DMS 273 (cell line): ENCODE results near the gene TARM1.

Experiments
- DNase-seq: peaks from one replicate; lab custom pipeline; 2025; ENCODE audit not compliant: unreplicated experiment; lab: John Stamatoyannopoulos, UW

The TARM1 gene

DNA sequence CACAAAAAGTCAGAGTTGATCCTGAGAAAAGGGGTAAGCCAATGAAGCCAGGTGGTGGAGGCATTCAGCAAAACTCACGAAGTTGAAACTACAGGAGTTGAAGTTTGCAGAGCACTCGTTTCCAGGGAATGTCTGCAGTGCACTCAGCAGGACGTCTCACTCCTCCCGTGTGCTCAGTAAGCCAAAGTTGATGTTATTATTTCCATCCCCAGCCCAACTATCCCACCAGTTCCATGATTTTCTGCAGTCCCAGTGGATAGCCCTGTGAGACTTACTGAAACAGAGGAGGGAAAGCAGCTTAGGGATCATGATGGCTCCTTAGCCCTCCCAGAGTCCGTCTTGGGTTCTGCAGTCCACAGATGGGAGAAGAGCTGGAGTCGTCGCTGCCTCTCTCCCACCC lies at the start of gene TARM1:
Gene TARM1, minus strand, starts transcription at position 334 of the 400 bp plus-strand sequence. Its CDS starts 25 bp downstream, at position 309.
- no peak for DNase-seq

DNA sequence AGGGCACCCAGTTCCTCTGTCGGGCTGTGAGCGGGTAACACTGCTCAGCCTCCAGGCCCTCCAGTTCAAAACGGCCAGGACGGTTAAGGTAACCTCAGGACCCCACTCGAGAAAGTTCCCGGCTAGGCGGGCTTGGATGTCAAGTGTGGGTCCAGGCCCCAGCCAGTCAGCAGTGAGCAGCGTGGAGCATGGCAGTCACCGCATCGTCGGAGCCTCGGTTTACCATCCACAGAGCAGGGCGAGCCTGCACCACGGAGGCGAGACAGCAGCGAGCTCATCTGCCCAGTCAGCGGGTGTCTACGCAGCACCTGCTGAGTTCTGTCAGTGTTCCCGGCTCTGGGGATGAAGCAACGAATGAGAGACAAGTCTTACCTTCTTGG lies 48.4 kb upstream of the TARM1 start:
- DNase-seq: no peak

DNA sequence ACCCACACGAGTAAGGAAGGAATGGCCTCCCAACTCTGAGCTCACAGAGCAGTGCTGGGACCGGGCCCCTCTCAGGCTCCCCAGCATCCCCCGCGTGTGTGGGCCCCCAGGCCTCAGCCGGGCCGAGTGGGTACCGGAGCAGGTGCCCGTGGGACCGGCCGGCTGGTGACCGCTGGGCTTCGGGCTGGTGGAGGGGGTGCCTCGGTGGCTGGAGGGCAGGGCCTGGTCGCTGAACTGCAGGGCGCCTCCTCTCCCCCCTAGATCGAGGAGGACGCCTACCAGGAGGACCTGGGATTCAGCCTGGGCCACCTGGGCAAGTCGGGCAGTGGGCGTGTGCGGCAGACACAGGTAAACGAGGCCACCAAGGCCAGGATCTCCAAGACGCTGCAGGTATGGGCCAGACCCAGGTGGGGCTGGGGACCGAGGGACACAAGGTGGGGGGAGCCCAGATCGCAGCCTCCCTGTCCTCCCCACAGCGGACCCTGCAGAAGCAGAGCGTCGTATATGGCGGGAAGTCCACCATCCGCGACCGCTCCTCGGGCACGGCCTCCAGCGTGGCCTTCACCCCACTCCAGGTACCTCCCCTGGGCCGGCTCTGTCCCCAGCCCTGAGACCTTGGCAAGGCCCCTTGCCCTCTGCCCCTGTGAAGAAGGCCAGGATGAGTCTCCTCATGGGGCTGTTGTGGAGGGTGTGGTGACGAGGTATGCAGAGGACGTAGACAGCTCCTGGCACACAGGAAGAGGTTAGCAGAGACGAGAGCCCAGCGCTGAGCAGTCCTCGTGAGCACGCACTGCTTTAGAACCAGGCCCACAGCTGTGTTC lies 47.8 kb upstream of the TARM1 start:
- no peak for DNase-seq

DNA sequence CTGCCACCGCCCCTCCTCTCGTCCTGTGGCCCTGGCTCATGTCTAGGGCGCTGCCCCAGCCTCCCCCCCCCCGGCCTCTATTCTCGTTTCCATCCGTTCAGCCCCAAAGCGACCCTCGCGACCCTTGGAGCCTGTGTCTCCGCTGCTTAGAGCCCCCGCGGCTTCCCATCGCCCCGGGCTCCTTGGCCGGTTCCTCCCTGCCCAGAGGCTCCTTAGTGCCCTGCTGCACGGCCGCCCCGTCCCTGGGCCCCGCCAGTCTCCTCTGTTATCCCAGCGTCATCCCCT lies 47.2 kb upstream of the TARM1 start:
- no peak for DNase-seq

DNA sequence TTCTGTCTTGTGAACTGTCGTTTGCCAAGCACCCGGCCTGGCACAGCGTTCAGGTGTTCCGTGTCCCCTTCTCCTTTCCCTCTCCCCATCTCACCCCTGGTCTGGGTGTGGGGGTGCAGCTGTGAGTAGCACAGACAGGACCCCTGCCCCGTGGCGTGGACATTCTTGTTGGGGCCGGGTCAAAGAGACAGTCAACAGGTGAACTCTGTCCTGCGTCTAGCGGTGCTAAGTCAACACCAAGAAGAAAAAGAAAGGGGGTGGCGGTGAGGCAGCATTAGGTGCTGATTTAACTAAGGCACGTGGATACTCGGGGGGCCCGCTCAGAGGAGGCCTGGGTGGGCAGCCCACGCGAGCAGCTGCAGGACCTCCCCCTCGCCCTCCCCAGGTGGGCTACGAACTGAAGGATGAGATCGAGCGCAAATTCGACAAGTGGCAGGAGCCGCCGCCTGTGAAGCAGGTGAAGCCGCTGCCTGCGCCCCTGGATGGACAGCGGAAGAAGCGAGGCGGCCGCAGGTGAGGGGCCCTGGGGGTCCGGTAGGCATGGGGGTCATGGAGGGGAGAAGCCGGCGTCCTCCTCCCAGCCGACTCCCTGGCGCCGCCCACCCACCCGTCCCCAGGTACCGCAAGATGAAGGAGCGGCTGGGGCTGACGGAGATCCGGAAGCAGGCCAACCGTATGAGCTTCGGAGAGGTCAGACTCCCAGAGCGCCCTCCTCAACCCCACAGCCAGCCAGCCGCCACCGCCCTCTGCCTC lies 46.7 kb upstream of the TARM1 start:
- DNase-seq: no peak

DNA sequence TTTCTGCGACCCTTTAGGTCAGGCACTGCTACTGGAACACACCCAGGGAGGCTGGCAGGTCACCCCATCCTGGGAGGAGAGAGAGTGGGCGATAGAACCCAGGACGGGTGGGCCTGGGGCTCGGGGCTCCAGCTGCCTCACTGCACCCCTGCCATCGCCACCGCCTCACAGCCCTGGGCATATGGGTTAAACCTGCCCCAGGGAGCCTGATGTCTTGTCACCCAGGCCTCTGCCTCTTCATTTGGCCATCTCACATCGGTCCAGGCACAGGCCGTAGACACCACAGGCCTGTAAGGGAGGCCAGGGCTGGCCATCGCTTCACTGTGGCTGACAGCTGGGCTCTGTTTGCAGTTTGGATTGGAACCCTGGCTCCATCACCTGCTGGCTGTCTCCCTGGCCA lies 44.5 kb upstream of the TARM1 start:
- no peak for DNase-seq

DNA sequence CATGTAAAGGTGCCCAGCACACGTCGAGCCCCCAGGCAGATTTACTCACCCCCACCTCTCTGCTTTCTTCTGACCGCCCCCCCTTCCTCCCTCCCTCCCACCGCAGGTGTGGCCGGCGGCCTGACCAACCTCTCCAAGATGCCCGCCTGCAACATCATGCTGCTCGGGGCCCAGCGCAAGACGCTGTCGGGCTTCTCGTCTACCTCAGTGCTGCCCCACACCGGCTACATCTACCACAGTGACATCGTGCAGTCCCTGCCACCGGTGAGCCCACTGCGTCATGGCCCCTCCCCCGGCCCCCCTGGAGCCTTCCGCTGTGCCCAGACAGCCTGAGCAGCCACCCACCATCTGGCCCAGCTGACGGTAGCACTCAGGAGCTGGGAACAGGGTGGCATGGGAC lies 43.2 kb upstream of the TARM1 start:
- no peak for DNase-seq

DNA sequence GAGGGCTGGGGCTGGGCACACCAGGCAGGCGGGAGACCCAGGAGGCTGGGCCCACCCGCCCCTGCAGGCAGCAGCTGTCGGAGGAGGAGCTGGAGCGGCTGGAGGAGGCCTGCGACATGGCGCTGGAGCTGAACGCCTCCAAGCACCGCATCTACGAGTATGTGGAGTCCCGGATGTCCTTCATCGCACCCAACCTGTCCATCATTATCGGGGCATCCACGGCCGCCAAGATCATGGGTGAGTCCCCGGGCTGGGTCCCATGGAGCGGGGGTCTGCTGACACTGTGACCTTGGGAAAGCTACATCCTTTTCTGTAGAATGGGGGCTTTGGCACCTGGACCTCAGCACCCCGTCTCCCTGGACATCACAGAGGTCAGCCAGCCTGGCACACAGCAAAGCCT lies 42.5 kb upstream of the TARM1 start:
- DNase-seq: no peak

DNA sequence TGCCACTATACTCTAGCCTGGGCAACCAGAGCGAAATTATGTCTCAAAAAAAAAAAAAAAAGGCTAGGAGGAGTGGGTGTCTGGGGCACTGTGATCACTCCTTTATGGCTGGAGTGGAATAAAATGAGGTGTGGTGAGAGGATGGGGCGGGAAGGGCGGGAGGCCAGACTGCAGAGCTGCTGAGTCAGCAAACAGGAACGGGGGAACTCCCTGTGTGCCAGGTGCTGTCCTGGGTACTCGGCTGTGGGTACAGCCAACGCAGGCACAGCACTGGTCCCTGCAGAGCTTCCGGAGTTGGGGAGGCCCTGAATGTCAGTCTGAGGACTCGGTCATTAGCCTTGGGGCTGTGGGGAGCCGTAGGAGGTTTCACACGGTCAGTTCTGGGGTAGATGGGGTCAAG lies 40.1 kb upstream of the TARM1 start:
- no peak for DNase-seq

DNA sequence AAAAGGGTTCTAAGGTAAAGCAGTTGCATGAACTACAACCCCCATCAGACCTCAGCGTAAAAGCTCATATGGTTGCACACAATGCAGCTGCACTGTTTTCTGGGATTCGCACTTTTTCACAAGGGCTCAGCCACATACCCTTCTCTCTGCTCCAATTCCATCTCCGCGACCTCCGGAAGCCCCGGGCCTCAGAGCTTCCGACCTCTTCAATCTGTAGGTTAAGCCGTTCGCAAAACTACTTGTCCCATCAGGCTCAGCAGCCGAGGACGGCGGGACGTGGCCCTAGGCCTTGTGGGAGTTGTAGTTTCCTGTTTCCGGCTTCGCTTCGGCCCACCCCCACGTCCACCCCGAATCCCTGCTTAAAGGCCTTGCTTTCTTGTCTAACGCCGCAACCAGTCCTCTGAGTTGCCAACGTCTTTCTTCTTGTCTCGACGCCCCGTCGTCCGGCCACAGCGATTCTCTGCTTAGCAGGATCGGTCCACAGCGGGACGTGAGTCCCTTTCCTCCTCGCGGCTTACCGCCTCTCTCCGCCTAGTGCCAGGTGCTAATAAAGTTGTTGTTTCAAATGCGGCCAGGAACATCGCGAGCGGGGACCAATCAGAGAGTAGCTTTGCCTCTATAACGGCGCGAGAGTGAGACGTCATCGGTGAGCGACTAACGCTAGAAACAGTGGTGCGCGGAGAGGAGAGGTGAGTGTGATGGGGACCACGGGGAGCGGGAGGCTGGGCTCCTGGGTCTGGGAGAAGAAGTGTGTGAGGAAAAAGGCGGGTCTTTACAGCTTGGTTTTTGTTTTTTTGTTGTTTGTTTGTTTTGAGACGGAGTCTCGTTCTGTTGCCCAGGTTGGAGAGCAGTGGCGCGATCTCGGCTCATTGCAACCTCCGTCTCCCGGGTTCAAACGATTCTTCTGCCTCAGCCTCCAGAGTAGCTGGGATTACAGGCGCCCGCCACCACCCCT lies 34.2 kb upstream of the TARM1 start, which contains the start of the genes PRPF31 and TFPT:
Gene PRPF31, plus strand, starts transcription at position 646 of the 955 bp plus-strand sequence. CDS start 2,525 bp downstream, outside the sequence.
Gene TFPT, minus strand, starts transcription at position 549 of the 955 bp plus-strand sequence. Its CDS starts 388 bp downstream, at position 161.
- DNase-seq: peak; percentile 99

DNA sequence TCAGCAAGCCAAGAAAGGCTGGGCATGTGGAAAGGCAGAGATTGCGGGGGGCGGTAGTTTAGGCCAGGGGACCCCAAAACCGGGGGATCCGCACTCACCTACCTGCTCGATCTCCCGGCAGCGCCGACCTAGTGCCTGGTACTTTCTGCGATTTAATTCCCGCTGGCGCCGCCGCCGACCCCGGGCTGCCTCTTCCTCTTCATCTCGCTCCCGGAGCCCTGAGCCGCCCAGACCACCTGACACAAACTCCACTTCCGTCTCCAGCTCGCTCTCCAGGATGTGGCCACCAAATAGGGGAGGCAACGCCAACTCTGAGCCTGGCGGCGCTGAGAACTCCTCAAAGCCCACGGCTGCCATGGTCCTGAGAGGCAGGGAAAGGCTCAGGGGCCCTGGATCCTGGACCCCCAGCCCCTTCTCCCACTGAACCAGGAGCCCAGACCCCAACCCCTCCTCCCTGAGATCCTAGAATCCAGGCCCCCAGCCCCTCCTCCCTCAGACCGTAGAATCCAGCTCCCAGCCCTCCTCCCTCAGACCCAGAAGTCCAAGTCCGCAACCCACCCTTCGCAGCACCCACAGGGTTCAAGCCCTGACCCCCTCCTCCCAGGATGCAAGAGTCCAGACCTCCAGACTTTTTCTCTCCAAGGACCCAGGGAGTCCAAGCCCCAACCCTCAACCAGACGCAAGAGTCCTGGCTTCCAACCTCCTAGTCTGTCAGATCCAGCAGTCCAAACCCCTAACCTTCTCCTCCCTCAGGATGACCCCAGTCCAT lies 33.4 kb upstream of the TARM1 start:
- DNase-seq: peak; percentile 65

DNA sequence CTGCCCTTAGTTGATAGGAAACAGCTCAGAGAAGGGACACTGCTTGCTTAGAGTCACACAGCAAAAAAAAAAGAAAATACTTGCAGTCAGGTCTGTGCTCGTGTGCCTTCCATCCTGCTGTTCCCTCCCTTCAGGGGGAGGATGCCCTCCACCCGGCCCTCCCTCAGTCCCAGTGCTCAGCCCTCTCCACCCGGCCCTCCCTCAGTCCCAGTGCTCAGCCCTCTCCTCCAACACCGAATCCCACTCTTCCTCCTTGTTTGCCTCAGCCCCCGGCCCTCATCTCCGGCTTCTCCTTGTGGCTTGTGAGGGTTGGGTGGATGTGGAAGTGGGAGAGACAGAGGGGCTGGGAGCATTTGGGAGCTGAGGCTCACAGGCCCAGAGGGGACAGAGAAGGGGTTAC lies 28.5 kb upstream of the TARM1 start:
- DNase-seq: peak; percentile 26

DNA sequence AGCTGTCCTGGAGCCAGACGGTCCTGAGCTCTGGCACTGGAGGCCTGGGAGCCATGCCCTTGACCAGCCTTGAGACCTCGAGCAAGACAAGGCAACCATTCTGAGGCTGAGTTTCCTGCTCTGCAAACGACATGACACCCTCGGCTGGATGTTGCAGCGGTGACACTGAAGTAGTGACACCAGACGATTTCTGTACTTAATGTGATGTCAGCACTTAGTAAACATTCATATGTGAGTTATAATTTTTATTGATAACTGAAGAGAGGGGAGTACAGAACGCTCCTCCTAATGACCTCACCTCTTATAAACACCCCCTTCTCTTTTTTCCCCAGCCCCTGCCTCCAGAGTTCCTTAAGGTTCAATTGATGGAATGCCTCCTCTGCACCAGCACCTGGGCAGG lies 27.3 kb upstream of the TARM1 start:
- DNase-seq: no peak

DNA sequence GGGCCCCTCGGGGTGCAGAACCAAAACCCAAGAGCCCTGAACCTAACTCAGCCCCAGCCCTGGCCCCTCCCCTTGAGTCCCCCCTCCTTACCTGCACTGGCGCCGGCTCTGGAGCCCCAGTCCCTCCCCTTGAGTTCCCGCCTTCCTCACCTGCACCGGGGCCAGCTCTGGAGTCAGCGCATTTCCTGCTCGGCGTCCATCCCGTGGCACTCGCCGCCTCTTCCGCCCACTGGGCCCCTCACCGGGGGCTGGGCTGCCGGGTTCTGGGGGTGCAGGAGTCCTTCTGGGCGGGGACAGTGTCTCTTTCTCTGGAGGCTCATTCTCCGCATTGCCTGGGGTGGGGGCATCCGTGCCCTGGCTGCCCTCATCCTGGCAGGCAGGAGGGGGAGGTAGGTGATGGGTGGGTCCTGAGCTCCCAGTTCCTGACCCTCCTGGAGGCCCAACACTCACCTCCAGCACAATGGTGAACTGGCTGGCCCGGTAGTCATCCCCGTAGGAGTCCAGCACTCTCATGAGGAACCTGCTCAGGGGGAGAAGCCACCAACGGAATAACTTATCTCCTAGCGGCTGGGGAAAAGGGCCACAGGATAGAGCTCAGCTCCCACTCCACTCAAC lies 26.8 kb upstream of the TARM1 start:
- no peak for DNase-seq

DNA sequence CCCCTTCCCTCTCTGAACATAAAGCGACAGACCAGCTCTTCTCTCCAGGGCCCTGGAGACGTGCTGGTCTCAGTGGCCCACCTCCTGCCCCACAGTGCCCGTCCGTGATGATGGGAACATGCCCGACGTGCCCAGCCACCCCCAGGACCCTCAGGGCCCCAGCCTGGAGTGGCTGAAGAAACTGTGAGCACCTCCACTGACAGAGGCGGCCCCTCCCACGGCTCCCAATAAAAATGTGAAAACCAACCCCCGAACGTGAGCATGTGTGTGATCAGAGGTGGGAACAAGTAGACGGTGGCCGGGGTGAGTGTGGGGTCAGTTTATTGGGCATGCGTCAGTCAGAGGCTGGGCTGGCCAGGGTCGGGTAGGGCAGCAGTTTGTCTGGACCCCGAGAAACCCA lies 25.6 kb upstream of the TARM1 start:
- no peak for DNase-seq

DNA sequence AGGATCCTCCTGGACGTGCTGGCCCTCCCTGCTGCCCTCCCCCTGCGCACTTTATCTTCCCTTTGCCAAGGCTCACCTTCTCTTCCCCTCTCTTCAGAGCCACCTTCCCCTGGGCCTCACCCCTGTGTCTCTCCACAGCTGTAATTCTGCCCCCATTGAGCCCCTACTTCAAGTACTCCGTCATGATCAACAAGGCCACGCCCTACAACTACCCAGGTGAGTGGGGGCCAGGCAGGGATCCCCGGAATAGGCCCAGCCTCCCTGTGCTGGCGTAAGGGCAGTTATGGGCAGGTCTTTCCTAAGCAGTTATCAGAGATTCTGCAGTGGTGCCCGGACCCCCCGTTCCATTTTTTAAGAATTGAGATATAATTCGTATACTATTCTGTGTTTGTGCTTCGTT lies 24.6 kb upstream of the TARM1 start:
- no peak for DNase-seq

DNA sequence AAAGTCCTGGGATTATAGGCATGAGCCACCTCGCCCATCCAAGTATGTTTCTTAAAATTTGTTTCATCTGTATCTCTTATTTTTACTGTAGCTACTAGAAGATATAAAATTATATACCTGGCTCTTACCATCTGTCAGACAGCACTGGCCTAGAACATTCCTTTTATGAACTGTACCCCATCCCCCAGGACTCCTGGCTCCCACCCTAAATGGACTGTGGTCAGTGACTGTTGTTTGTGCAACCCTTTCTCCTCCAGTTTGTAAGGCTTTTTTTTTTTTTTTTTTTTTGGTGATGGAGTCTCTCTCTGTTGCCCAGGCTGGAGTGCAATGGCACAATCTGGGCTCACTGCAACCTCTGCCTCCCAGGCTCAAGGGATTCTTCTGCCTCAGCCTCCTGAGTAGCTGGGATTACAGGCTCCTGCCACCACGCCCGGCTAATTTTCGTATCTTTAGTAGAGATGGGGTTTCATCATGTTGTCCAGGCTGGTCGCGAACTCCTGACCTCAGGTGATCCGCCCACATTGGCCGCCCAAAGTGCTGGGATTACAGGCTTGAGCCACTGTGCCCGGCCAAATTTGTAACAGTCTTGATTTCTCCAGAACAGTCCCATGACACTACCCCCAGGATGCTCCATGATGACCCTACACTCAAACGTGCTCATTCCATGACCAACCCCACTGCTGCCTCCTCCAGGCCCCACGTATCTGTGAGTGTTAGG lies 24.0 kb upstream of the TARM1 start:
- DNase-seq: no peak

DNA sequence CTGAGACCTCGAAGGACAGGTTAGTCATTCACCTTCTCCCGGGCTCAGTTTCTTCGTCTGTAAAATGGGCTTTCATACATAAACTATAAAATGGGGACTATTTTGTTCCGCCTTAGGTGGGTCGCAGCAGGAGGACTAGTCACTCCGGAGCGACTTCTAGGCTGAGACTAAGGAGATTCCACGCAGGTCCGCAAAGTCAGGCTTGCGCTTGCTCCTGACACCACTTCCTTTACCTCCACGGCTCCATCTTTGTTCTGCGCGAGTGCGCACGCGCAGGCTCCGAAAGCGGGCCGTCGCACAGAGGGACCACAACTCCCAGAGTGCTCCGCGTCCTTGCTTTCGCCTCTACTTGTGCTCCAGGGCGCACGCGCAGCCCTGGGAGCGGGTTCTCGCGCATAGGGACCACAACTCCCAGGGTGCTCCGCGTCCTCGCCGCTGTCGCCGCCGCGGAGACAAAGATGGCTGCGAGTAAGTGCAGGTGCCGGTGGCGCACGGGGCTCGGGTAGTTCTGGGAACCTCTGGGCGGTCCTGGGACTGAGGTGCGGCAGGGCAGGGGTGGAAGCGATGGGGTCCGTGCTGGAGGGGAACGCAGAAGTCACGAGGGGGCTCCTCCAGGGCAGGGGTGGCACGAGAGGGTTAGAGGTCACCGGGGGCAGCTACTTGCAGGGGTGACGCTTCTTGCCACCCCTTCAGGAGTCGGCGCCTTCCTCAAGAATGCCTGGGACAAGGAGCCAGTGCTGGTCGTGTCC lies 21.4 kb upstream of the TARM1 start, which contains the start of gene NDUFA3:
Gene NDUFA3, plus strand, starts transcription at position 435 of the 749 bp plus-strand sequence. Its CDS starts 24 bp downstream, at position 459.
- DNase-seq: peak; percentile 99

DNA sequence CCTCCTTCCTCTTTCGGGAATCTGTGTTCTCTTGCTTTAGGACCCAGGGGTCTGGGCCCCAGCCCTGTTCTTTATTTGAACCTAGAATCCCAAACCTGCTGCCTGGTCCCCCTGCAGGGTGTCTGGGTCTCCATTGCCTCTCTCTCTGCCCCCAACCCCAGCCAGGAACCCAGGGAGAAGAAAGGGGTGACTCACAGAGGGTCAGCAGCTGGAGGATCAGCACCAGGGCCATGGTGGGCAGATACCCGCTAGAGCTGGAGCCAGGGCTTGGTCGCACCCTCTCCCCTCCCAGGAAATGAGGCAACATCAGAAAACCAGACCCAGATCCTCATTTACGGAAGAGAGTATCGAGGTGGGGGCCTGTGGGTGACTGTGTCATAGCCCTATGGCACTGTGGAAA lies 19.4 kb upstream of the TARM1 start, which contains the start of gene OSCAR:
Gene OSCAR, minus strand, starts transcription at position 243 of the 400 bp plus-strand sequence. Its CDS starts 11 bp downstream, at position 232.
- DNase-seq: no peak
